Mesendoderm (in vitro differentiated cells): ENCODE measurements around the gene SMIM32. TPM values are rescaled to one million over a fixed set of nuclear protein-coding genes. Genes with fewer than 3 reads are reported as not detected.

Experiments
- DNase-seq: peaks from one replicate; pipeline ENCODE4 v3.0.0; 2013
- H2AK5ac ChIP-seq: 2 replicates; pipeline ENCODE4 v1.6.1; 2013; ENCODE audit warnings: low read length, inconsistent platforms
- H2BK120ac ChIP-seq: 2 replicates; pipeline ENCODE4 v1.6.1; 2013; ENCODE audit warnings: low read depth, mild to moderate bottlenecking, low read length, moderate library complexity, mixed read lengths
- H2BK15ac ChIP-seq: replicated peaks from 2 replicates; pipeline ENCODE4 v1.6.1; 2013; ENCODE audit warnings: low read depth, mild to moderate bottlenecking, moderate library complexity
- H2BK5ac ChIP-seq: 2 replicates; pipeline ENCODE4 v1.6.1; 2013; ENCODE audit warnings: low read length, inconsistent platforms
- H3K18ac ChIP-seq: 2 replicates; pipeline ENCODE4 v1.6.1; 2013; ENCODE audit warnings: mild to moderate bottlenecking, low read length, mixed read lengths
- H3K23ac ChIP-seq: one replicate; pipeline ENCODE4 v1.6.1; 2013; ENCODE audit warnings: low read length
- H3K27ac ChIP-seq: 2 replicates; pipeline ENCODE4 v1.5.1; 2013; ENCODE audit warnings: low read depth, mild to moderate bottlenecking, inconsistent platforms, low read length, moderate library complexity
- H3K27me3 ChIP-seq: 2 replicates; pipeline ENCODE4 v1.6.1; 2013; ENCODE audit warnings: low read length, control low read depth, mild to moderate bottlenecking, inconsistent platforms; ENCODE audit not compliant: insufficient read depth, poor library complexity
- H3K36me3 ChIP-seq: 2 replicates; pipeline ENCODE4 v1.6.1; 2013; ENCODE audit warnings: low read length, inconsistent platforms; ENCODE audit not compliant: control insufficient read depth, insufficient read depth
- H3K4ac ChIP-seq: one replicate; pipeline ENCODE4 v1.6.1; 2013; ENCODE audit warnings: low read depth, mild to moderate bottlenecking, low read length, moderate library complexity
- H3K4me1 ChIP-seq: 2 replicates; pipeline ENCODE4 v1.6.1; 2013; ENCODE audit warnings: low read depth, low read length, inconsistent platforms; ENCODE audit not compliant: control insufficient read depth
- H3K4me2 ChIP-seq: 2 replicates; pipeline ENCODE4 v1.6.1; 2013; ENCODE audit warnings: low read length
- H3K4me3 ChIP-seq: 2 replicates; pipeline ENCODE4 v1.5.1; 2013; ENCODE audit warnings: mild to moderate bottlenecking, low read length
- H3K56ac ChIP-seq: one replicate; pipeline ENCODE4 v1.6.1; 2013; ENCODE audit warnings: low read length
- H3K79me1 ChIP-seq: 2 replicates; pipeline ENCODE4 v1.6.1; 2013; ENCODE audit warnings: low read length, inconsistent platforms
- H3K79me2 ChIP-seq: 2 replicates; pipeline ENCODE4 v1.6.1; 2013; ENCODE audit warnings: mild to moderate bottlenecking, low read length; ENCODE audit not compliant: control insufficient read depth, insufficient read depth
- H3K9ac ChIP-seq: 2 replicates; pipeline ENCODE4 v1.6.1; 2013; ENCODE audit warnings: low read length, inconsistent platforms
- H4K5ac ChIP-seq: one replicate; pipeline ENCODE4 v1.6.1; 2013; ENCODE audit warnings: low read length
- H4K8ac ChIP-seq: one replicate; pipeline ENCODE4 v1.6.1; 2013; ENCODE audit warnings: low read depth, mild to moderate bottlenecking, control low read depth, low read length, moderate library complexity
- WGBS: extraction: QIAGEN DNeasy Blood & Tissue Kit; methylation state at CpG from one replicate; pipeline ENCODE4 v1.1.7; 2013; ENCODE audit warnings: low lambda C conversion rate, missing lambda C conversion rate; ENCODE audit not compliant: insufficient coverage; ENCODE audit errors: extremely low coverage; 5-methylcytosine and 5-hydroxymethylcytosine counted together
- polyA plus RNA-seq, 2 experiments: library from polyadenylated mRNA; stranded (reverse); fragments of 200-250 nt; gene quantifications; one replicate each; pipeline ENCODE4 v1.2.3, GENCODE V29; 2013

The SMIM32 gene
- polyA plus RNA-seq (2013, experiment 1 of 2): 0.21 TPM
- polyA plus RNA-seq (2013, experiment 2 of 2): 0.20 TPM

GRCh38 chr5:136192526-136193321 is at the start of gene SMIM32:
TSS of gene SMIM32 (minus strand) at chr5:136193162. CDS start at chr5:136192524, 638 bp downstream.
- H3K9ac ChIP-seq: peak within 1 kb of the TSS; percentile 69
- no peak within 1 kb of the TSS for H2AK5ac ChIP-seq
- peak; percentile 77 for DNase-seq
- no peaks in the 10 kb centered on the region for H3K79me1 ChIP-seq
- no peaks in the 10 kb centered on the region for H3K79me2 ChIP-seq
- no peak within 1 kb of the TSS for H2BK5ac ChIP-seq
- no peaks in the 10 kb centered on the region for H3K36me3 ChIP-seq
- H3K4me1 ChIP-seq: peaks cover 3% of the 10 kb centered on the region
- H2BK15ac ChIP-seq: no peak within 1 kb of the TSS
- H3K27ac ChIP-seq: no peak within 1 kb of the TSS
- H3K4me3 ChIP-seq: peak within 1 kb of the TSS; percentile 33
- H3K27me3 ChIP-seq: peaks cover 8% of the 10 kb centered on the region
- H3K23ac ChIP-seq: peak within 1 kb of the TSS; percentile 57
- no peak within 1 kb of the TSS for H2BK120ac ChIP-seq
- no CpG with 5 or more reads among the region's 81 CpGs for WGBS
- H3K18ac ChIP-seq: no peak within 1 kb of the TSS
- H3K4me2 ChIP-seq: peak within 1 kb of the TSS; percentile 79
- H3K4ac ChIP-seq: no peak within 1 kb of the TSS
- H4K5ac ChIP-seq: no peak within 1 kb of the TSS
- H4K8ac ChIP-seq: no peak within 1 kb of the TSS
- peak within 1 kb of the TSS; percentile 77 for H3K56ac ChIP-seq

GRCh38 chr5:136242611-136243010 is 49.6 kb upstream of the SMIM32 start:
- no peaks in the 10 kb centered on the region for H3K79me2 ChIP-seq
- no peaks in the 10 kb centered on the region for H3K36me3 ChIP-seq
- H2BK15ac ChIP-seq: no peak overlapping the region
- DNase-seq: no peak
- no peak overlapping the region for H3K23ac ChIP-seq
- no peak overlapping the region for H2BK5ac ChIP-seq
- WGBS: no CpG with 5 or more reads among the region's 2 CpGs
- no peak overlapping the region for H2AK5ac ChIP-seq
- H3K27ac ChIP-seq: no peak overlapping the region
- H3K4me2 ChIP-seq: no peak overlapping the region
- no peak overlapping the region for H3K9ac ChIP-seq
- H4K8ac ChIP-seq: no peak overlapping the region
- H2BK120ac ChIP-seq: no peak overlapping the region
- no peak overlapping the region for H3K18ac ChIP-seq
- H3K4me1 ChIP-seq: no peaks in the 10 kb centered on the region
- H3K27me3 ChIP-seq: no peaks in the 10 kb centered on the region
- no peak overlapping the region for H3K4ac ChIP-seq
- H3K4me3 ChIP-seq: no peak overlapping the region
- no peak overlapping the region for H4K5ac ChIP-seq
- no peaks in the 10 kb centered on the region for H3K79me1 ChIP-seq
- no peak overlapping the region for H3K56ac ChIP-seq

DNA sequence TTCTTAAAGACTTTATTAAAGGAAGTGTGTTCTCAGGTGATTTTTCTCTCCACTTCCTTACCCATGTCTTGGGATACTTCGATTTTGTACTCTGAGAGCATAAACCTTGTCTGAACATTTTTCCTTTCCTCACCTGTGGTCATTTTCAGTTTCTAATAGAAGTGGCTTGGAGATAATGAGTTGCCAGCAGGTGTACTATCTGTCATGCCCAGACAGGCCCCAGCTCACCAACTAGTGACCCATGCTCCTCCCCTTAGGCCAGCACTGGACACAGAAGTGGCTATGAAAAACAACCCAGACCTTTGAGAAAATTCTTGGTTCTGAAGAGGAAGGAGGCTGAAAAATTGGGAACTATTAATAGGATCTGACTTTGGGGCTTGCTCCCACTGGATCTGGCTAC is 49.2 kb upstream of the SMIM32 start:
- H2BK15ac ChIP-seq: no peak overlapping the region
- no peaks in the 10 kb centered on the region for H3K36me3 ChIP-seq
- H3K9ac ChIP-seq: no peak overlapping the region
- H3K4me3 ChIP-seq: no peak overlapping the region
- no peak overlapping the region for H4K8ac ChIP-seq
- H3K4me2 ChIP-seq: no peak overlapping the region
- no peak overlapping the region for H3K56ac ChIP-seq
- no peaks in the 10 kb centered on the region for H3K27me3 ChIP-seq
- no peaks in the 10 kb centered on the region for H3K4me1 ChIP-seq
- H2BK120ac ChIP-seq: no peak overlapping the region
- no peak overlapping the region for H3K27ac ChIP-seq
- H3K18ac ChIP-seq: no peak overlapping the region
- H4K5ac ChIP-seq: no peak overlapping the region
- H3K79me2 ChIP-seq: no peaks in the 10 kb centered on the region
- H3K4ac ChIP-seq: no peak overlapping the region
- no peaks in the 10 kb centered on the region for H3K79me1 ChIP-seq
- no peak overlapping the region for H2AK5ac ChIP-seq
- DNase-seq: no peak
- H3K23ac ChIP-seq: no peak overlapping the region
- no CpG with 5 or more reads among the region's 1 CpG for WGBS
- no peak overlapping the region for H2BK5ac ChIP-seq

- no peak overlapping the region for H3K4me3 ChIP-seq
- H2BK15ac ChIP-seq: no peak overlapping the region
- no peaks in the 10 kb centered on the region for H3K27me3 ChIP-seq
- no peak overlapping the region for H2BK120ac ChIP-seq
- no peak overlapping the region for H2BK5ac ChIP-seq
- H3K18ac ChIP-seq: no peak overlapping the region
- H3K36me3 ChIP-seq: no peaks in the 10 kb centered on the region
- no peak overlapping the region for H3K9ac ChIP-seq
- no peak overlapping the region for H4K5ac ChIP-seq
- no peak overlapping the region for H3K4ac ChIP-seq
- no peak overlapping the region for H3K27ac ChIP-seq
- H3K56ac ChIP-seq: no peak overlapping the region
- H3K79me2 ChIP-seq: no peaks in the 10 kb centered on the region
- no peaks in the 10 kb centered on the region for H3K4me1 ChIP-seq
- H4K8ac ChIP-seq: no peak overlapping the region
- H2AK5ac ChIP-seq: no peak overlapping the region
- no peak overlapping the region for H3K4me2 ChIP-seq
- DNase-seq: no peak
- no CpG with 5 or more reads among the region's 4 CpGs for WGBS
- no peak overlapping the region for H3K23ac ChIP-seq
- H3K79me1 ChIP-seq: no peaks in the 10 kb centered on the region
These were observed 47.9 kb upstream of the SMIM32 start for GRCh38 chr5:136240894-136241293.

DNA sequence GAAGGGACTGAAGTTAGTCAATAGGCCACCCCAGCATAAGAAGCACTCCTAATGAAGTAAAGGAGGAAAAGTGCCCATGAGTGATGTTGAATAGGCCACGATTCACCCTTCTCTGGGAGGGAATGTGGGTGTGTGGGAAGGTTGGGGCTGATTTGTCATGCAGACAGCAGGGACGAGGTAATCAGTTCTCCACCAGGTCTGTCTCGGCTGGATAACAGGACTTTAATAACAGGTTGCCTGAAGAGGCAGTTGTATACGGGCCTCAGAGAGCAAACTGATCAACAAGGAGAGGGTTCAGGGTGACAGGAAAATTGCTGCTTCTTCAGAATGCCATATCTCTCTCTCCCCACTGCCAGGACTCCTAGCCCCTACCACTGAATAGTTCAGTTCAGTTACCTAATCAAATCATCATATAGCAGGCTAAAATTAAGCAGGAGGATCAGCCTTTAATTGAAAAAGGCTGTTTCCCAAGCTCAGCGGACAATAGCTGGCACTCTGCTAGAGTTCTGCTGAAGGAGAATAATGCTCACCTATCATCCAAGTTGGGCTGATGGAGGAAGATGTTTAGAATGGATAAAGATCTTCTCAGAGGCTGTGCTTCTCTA is 43.6 kb upstream of the SMIM32 start:
- no peak for DNase-seq
- no CpG with 5 or more reads among the region's 5 CpGs for WGBS
- H3K23ac ChIP-seq: no peak overlapping the region

More for the DNA sequence above, 43.6 kb upstream of the SMIM32 start:
- no peaks in the 10 kb centered on the region for H3K79me1 ChIP-seq
- no peak overlapping the region for H2AK5ac ChIP-seq
- no peaks in the 10 kb centered on the region for H3K36me3 ChIP-seq
- no peak overlapping the region for H3K9ac ChIP-seq
- no peak overlapping the region for H2BK5ac ChIP-seq
- H4K8ac ChIP-seq: no peak overlapping the region
- no peak overlapping the region for H2BK15ac ChIP-seq
- H3K4me1 ChIP-seq: no peaks in the 10 kb centered on the region
- no peak overlapping the region for H3K18ac ChIP-seq
- no peak overlapping the region for H3K4me3 ChIP-seq
- H3K56ac ChIP-seq: no peak overlapping the region
- H3K4me2 ChIP-seq: no peak overlapping the region
- H3K4ac ChIP-seq: no peak overlapping the region
- H3K27me3 ChIP-seq: no peaks in the 10 kb centered on the region
- no peak overlapping the region for H2BK120ac ChIP-seq
- H4K5ac ChIP-seq: no peak overlapping the region
- H3K27ac ChIP-seq: no peak overlapping the region
- H3K79me2 ChIP-seq: no peaks in the 10 kb centered on the region
